HG02938 (cell line): ENCODE results near the gene PTPN1.

ENCODE experiments used
- ATAC-seq: cut with Tn5 transposase; IDR thresholded peaks from one replicate; pipeline ENCODE4 v1.9.1; 2021; ENCODE audit warnings: mild to moderate bottlenecking, moderate library complexity; ENCODE audit not compliant: unreplicated experiment

The PTPN1 gene

GRCh38 chr20:50510706-50511542 lies 741 bp downstream of the PTPN1 start:
- ATAC-seq: no peak

GRCh38 chr20:50512323-50512722 lies 2.1 kb downstream of the PTPN1 start:
- ATAC-seq: no peak

GRCh38 chr20:50513169-50514034 lies 3.2 kb downstream of the PTPN1 start:
- no peak for ATAC-seq

GRCh38 chr20:50514035-50514337 lies 3.8 kb downstream of the PTPN1 start:
- ATAC-seq: no peak

- no peak for ATAC-seq
Observed at GRCh38 chr20:50514750-50515149, 4.6 kb downstream of the PTPN1 start.

GRCh38 chr20:50515471-50516106 lies 5.4 kb downstream of the PTPN1 start:
- no peak for ATAC-seq

GRCh38 chr20:50516180-50516934 lies 6.2 kb downstream of the PTPN1 start:
- no peak for ATAC-seq

GRCh38 chr20:50516935-50517816 lies 7.0 kb downstream of the PTPN1 start:
- ATAC-seq: no peak

- ATAC-seq: no peak
Observed at GRCh38 chr20:50517817-50518154, 7.6 kb downstream of the PTPN1 start.

- ATAC-seq: no peak
Observed at GRCh38 chr20:50518270-50518721, 8.1 kb downstream of the PTPN1 start.

- ATAC-seq: no peak
Observed at GRCh38 chr20:50519036-50519762, 9.0 kb downstream of the PTPN1 start.

- no peak for ATAC-seq
Observed at GRCh38 chr20:50520222-50520880, 10.2 kb downstream of the PTPN1 start.

- ATAC-seq: no peak
Observed at GRCh38 chr20:50521221-50522052, 11.3 kb downstream of the PTPN1 start.

- no peak for ATAC-seq
Observed at GRCh38 chr20:50522053-50522674, 12.0 kb downstream of the PTPN1 start.

- ATAC-seq: no peak
Observed at GRCh38 chr20:50523552-50524167, 13.5 kb downstream of the PTPN1 start.

- no peak for ATAC-seq
Observed at GRCh38 chr20:50525681-50526080, 15.5 kb downstream of the PTPN1 start.

- ATAC-seq: no peak
Observed at GRCh38 chr20:50526403-50526989, 16.3 kb downstream of the PTPN1 start.
